ENCODE results near the gene ARHGEF4. TPM values are rescaled to one million over a fixed set of nuclear protein-coding genes. Genes with fewer than 3 reads are reported as not detected.
"Not testable (repeated sequence)": the region's sequence is repeated elsewhere in the genome, so short reads cannot be mapped to it uniquely, and the experiment has no call there.

The ARHGEF4 gene
- total RNA-seq, 1 donor from 2014 or later: 5.1 TPM

DNA sequence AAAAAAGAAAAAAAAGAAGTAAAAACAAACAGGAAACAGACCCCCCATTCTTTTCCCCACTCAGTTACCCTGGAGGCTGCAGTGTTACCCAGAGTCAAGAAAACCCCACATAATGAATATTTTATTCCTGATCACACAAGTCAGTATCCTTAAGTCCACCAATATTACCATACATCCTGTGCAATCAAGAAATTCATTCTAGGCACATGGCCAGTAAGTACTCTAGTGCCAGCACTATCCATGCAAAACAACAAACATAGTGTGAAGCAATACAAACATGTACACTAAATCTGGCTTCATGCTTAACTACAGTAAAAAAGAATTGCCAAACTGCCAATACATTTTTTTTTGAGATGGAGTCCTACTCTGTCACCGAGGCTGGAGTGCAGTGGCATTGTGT, 145.0 kb downstream of the ARHGEF4 start:
- intact Hi-C loops (cut with DNase I): no loop called here
- ATAC-seq (ENCODE audit: poor library complexity) (no peak), DNase-seq (no peak)

- DNase-seq: no peak
- no peak for ATAC-seq (ENCODE audit: poor library complexity)
- intact Hi-C loops (cut with DNase I): no loop called here
These were observed 148.6 kb downstream of the ARHGEF4 start for GRCh38 chr2:130985206-130985780.

DNA sequence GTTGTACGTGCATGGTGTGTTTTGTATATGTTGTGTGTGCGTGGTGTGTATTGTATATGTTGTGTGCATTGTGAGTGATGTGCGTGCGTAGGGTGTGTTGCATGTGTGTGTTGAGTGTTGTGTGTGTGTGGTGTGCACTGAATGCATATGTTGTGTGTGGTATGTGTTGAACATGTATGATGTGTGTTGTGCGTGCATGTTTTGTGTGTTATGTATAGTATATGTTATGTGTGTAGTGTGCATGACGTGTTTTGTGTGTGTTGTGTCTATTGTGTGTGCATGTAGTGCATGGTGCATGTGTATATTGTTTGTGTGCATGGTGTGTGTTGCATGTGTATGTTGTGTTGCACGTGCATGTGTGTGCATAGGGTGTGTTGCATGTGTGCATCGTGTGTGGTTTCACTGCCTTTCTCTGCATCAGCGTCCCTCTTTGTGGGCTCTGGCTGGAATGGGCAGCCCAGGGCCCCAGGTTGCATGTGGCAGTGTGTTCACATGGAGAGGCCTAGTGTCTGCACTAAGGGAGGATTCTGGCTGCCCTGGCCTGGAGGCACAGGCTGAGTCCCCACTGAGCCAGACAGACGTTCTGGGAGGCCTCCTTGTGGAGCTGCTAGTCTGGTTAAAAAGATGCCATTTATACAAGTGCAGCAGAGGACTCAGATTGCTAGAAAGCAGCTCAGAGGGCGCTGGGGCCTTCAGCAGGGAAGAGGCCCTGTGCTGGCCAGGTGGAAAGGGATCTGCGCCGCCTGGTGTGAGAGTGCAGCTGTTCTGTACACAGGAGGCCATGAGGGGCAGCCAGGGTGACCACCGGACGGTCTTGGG, 149.3 kb downstream of the ARHGEF4 start:
- intact Hi-C loops (cut with DNase I): no loop called here
- ATAC-seq (ENCODE audit: poor library complexity): no peak
- no peak for DNase-seq

DNA sequence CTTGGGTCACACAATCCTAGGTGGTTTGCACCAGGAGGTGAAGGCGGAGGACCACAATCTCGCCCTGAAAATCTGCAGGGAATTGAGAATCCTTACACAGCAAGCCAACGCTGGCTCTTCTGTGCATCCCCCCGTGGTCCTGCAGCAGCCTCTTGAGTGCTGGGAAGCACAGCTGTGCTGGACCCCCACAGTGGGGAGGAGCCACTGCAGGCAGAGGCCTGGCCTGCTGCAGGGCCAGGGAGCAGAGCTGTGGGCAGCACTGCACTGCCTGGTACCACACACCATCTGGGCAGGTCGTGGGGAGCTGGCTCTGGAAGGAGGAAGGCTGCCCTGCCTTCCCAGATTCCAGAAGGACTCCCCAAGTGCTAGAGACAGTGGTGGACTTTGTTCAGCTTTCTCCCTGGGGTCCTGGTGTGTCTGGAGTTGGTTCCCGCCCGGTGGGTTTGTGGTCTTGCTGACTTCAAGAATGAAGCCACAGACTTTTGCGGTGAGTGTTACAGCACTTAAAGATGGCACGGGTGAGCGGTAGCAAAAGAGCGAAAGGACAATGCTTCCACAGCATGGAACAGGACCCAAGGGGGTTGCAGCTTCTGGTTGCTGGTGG, 150.3 kb downstream of the ARHGEF4 start:
- no peak for DNase-seq
- ATAC-seq (ENCODE audit: poor library complexity): no peak
- intact Hi-C loops (cut with DNase I): no loop called here

- intact Hi-C loops (cut with DNase I): no loop called here
- DNase-seq: no peak
- no peak for ATAC-seq (ENCODE audit: poor library complexity)
These were observed 151.1 kb downstream of the ARHGEF4 start for GRCh38 chr2:130987519-130988425.

- intact Hi-C loops (cut with DNase I); ATAC-seq (ENCODE audit: poor library complexity); DNase-seq: not testable (repeated sequence)
These were observed 154.7 kb downstream of the ARHGEF4 start for GRCh38 chr2:130991446-130991845.

DNA sequence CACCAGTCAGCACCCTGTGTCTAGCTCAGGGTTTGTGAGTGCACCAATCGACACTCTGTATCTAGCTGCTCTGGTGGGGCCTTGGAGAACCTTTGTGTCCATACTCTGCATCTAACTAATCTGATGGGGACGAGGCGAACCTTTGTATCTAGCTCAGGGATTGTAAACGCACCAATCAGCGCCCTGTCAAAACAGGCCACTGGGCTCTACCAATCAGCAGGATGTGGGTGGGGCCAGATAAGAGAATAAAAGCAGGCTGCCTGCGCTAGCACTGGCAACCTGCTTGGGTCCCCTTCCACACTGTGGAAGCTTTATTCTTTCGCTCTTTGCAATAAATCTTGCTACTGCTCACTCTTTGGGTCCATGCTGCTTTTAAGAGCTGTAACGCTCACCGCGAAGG, 155.3 kb downstream of the ARHGEF4 start:
- ATAC-seq (ENCODE audit: poor library complexity); DNase-seq; intact Hi-C loops (cut with DNase I): not testable (repeated sequence)

- ATAC-seq (ENCODE audit: poor library complexity) (no peak), DNase-seq (no peak)
- intact Hi-C loops (cut with DNase I): no loop called here
These were observed 160.0 kb downstream of the ARHGEF4 start for GRCh38 chr2:130996691-130997090.

DNA sequence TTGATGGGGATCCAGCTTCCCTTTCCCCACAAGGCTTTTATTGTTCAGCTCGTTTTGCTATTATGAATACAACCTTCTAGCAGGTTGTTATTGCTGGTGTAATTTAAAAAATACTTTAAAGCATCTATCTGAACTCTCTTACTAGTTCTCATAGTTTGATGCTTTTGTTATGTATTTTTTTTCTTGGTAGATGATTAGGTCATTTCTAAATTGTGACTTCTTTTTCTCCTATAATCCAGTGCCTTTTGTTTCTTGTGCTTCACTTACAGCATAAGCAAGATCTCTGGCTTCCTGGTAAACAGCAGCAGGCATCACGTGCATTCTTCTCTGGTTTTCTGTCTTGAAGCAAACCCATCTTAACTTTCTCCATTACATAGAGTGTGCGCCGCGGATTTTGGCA, 160.5 kb downstream of the ARHGEF4 start:
- DNase-seq (no peak), ATAC-seq (ENCODE audit: poor library complexity) (no peak)
- intact Hi-C loops (cut with DNase I): no loop called here

- no peak for DNase-seq
These were observed 161.8 kb downstream of the ARHGEF4 start for GRCh38 chr2:130998561-130998960.

DNA sequence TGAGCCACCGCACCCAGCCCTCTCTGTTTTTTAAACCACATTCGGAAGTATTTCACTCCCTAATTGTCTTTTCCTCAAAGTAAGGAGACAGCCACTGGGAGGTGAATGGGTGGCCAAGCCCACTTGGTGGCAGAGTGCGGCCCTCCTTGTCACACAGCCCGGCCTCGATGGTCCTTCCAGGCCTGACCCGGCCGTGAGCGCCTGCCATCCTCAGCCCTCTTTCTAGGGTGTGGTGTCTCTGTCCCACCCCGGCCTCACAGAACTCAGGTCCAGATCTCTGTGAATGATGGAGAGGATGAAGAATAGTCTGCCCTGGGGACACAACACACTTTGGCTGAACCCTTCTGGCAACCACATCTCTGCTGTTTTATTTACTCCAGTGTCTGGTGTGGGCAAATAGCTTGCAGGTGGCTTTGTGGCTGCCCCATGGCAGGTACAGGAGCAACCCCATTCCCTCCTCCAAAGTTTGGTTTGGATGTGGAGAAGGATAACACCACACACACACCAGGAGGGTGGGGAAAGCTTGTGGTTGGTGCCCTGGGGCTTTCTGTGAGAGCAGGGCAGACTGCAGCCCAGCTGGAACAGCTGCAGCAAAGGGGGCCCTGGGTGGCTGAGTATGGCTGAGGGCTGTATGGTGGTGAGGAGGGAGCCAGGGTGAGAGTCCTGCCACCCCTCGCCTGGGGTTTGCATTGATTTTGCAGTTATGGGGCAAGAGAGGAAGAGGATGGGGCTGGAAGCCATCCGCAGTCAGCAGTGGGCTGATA, 167.9 kb downstream of the ARHGEF4 start:
- ATAC-seq (ENCODE audit: poor library complexity) (no peak), DNase-seq (no peak)
- intact Hi-C loops (cut with DNase I): no loop called here

More at GRCh38 chr2:130998561-130998960, 161.8 kb downstream of the ARHGEF4 start:
- no peak for ATAC-seq (ENCODE audit: poor library complexity)
- intact Hi-C loops (cut with DNase I): no loop called here

- intact Hi-C loops (cut with DNase I): no loop called here
- ATAC-seq (ENCODE audit: poor library complexity) (no peak), DNase-seq (no peak)
These were observed 168.7 kb downstream of the ARHGEF4 start for GRCh38 chr2:131005216-131005935.

GRCh38 chr2:131006561-131006960, 169.8 kb downstream of the ARHGEF4 start:
- intact Hi-C loops (cut with DNase I): no loop called here
- ATAC-seq (ENCODE audit: poor library complexity) (no peak), DNase-seq (no peak)

- intact Hi-C loops (cut with DNase I): no loop called here
- DNase-seq (no peak), ATAC-seq (ENCODE audit: poor library complexity) (no peak)
These were observed 172.3 kb downstream of the ARHGEF4 start for GRCh38 chr2:131008967-131009366.

- intact Hi-C loops (cut with DNase I): no loop called here
- DNase-seq (no peak), ATAC-seq (ENCODE audit: poor library complexity) (no peak)
These were observed 173.2 kb downstream of the ARHGEF4 start for GRCh38 chr2:131009713-131010475.

GRCh38 chr2:131010566-131010965, 173.9 kb downstream of the ARHGEF4 start:
- intact Hi-C loops (cut with DNase I): no loop called here
- DNase-seq: no peak
- ATAC-seq (ENCODE audit: poor library complexity): no peak

- ATAC-seq (ENCODE audit: poor library complexity) (no peak), DNase-seq (no peak)
- intact Hi-C loops (cut with DNase I): no loop called here
These were observed 174.8 kb downstream of the ARHGEF4 start for GRCh38 chr2:131011486-131011885.

All from Right ventricle myocardium superior (tissue), 1 donor.